OCI-LY1 (cell line): Measurements from ENCODE around the gene CNTN1.

ENCODE experiments used
- H2AFZ ChIP-seq: fragments of 200-600 bp; sonication (generic), shearing (Covaris generic); 2 replicates; pipeline ENCODE4 v1.6.0; 2014; ENCODE audit warnings: antibody characterized with exemption, mild to moderate bottlenecking, low read length
- H3F3A ChIP-seq: fragments of 200-600 bp; sonication (generic), shearing (Covaris generic); 2 replicates; pipeline ENCODE4 v1.6.0; 2014; ENCODE audit warnings: mild to moderate bottlenecking, antibody characterized with exemption, low read length, moderate library complexity; ENCODE audit not compliant: insufficient read depth
- H3K27ac ChIP-seq: fragments of 200-600 bp; sonication (generic); 2 replicates; pipeline ENCODE4 v1.5.1; 2014; ENCODE audit warnings: low read length, mixed run types, mild to moderate bottlenecking, low read depth; ENCODE audit not compliant: poor library complexity, severe bottlenecking
- H3K27me3 ChIP-seq: fragments of 200-600 bp; sonication (generic); 2 replicates; pipeline ENCODE4 v1.6.0; 2014; ENCODE audit warnings: antibody characterized with exemption, mild to moderate bottlenecking, low read length, moderate library complexity; ENCODE audit not compliant: insufficient read depth
- H3K36me3 ChIP-seq: fragments of 200-600 bp; sonication (generic); 2 replicates; pipeline ENCODE4 v1.6.1; 2014; ENCODE audit warnings: mild to moderate bottlenecking, antibody characterized with exemption, low read length, moderate library complexity, mixed read lengths; ENCODE audit not compliant: insufficient read depth
- H3K4me1 ChIP-seq: fragments of 200-600 bp; sonication (generic); 2 replicates; pipeline ENCODE4 v1.5.1; 2014; ENCODE audit warnings: mild to moderate bottlenecking, low read length, moderate library complexity; ENCODE audit not compliant: insufficient read depth, severe bottlenecking
- H3K4me2 ChIP-seq: fragments of 200-600 bp; sonication (generic), shearing (Covaris generic); 2 replicates; pipeline ENCODE4 v1.6.1; 2014; ENCODE audit warnings: low read length
- H3K4me3 ChIP-seq: fragments of 200-600 bp; sonication (generic); 2 replicates; pipeline ENCODE4 v1.5.1; 2014; ENCODE audit warnings: low read length, low read depth, mild to moderate bottlenecking, mixed read lengths; ENCODE audit not compliant: poor library complexity, severe bottlenecking
- H3K79me2 ChIP-seq: fragments of 200-600 bp; shearing (Covaris generic); 2 replicates; pipeline ENCODE4 v1.6.1; 2016; ENCODE audit warnings: mixed run types, low read length, mixed read lengths; ENCODE audit not compliant: insufficient read depth
- H3K9ac ChIP-seq: fragments of 200-600 bp; sonication (generic), shearing (Covaris generic); 2 replicates; pipeline ENCODE4 v1.6.1; 2014; ENCODE audit warnings: mild to moderate bottlenecking, low read length, mixed read lengths
- H3K9me2 ChIP-seq: fragments of 200-600 bp; sonication (generic), shearing (Covaris generic); 2 replicates; pipeline ENCODE4 v1.6.1; 2014; ENCODE audit warnings: low read depth, mild to moderate bottlenecking, low read length, mixed read lengths
- H3K9me3 ChIP-seq: fragments of 200-600 bp; shearing (Covaris generic); 2 replicates; pipeline ENCODE4 v1.6.1; 2014; ENCODE audit warnings: low read length, mixed read lengths
- H4K20me1 ChIP-seq: fragments of 200-600 bp; sonication (generic), shearing (Covaris generic); 2 replicates; pipeline ENCODE4 v1.6.0; 2016; ENCODE audit warnings: mild to moderate bottlenecking, low read length; ENCODE audit not compliant: insufficient read depth
- EZH2 ChIP-seq: fragments of 200-600 bp; sonication (generic), shearing (Covaris generic); IDR thresholded peaks from 2 replicates; pipeline ENCODE4 v1.8.0; 2017; ENCODE audit warnings: borderline replicate concordance, mixed run types, mild to moderate bottlenecking, antibody characterized with exemption, low read length, moderate library complexity, mixed read lengths
- TF ChIP-seq, protein P1 (sequence below): fragments of 200-600 bp; sonication (generic), shearing (Covaris generic); IDR thresholded peaks from 2 replicates; pipeline ENCODE4 v1.5.1; 2017; ENCODE audit warnings: mild to moderate bottlenecking, antibody characterized with exemption, low read length, moderate library complexity, mixed read lengths

CNTN1 gene

GRCh38 chr12:41092115-41092514 lies 399.9 kb downstream of the CNTN1 start:
- no peak for TF ChIP-seq EZH2
- TF ChIP-seq, protein P1, sequence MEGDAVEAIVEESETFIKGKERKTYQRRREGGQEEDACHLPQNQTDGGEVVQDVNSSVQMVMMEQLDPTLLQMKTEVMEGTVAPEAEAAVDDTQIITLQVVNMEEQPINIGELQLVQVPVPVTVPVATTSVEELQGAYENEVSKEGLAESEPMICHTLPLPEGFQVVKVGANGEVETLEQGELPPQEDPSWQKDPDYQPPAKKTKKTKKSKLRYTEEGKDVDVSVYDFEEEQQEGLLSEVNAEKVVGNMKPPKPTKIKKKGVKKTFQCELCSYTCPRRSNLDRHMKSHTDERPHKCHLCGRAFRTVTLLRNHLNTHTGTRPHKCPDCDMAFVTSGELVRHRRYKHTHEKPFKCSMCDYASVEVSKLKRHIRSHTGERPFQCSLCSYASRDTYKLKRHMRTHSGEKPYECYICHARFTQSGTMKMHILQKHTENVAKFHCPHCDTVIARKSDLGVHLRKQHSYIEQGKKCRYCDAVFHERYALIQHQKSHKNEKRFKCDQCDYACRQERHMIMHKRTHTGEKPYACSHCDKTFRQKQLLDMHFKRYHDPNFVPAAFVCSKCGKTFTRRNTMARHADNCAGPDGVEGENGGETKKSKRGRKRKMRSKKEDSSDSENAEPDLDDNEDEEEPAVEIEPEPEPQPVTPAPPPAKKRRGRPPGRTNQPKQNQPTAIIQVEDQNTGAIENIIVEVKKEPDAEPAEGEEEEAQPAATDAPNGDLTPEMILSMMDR, result no peak
- no peaks in the 10 kb centered on the region for H3K79me2 ChIP-seq
- H3K4me3 ChIP-seq, result no peak overlapping the region

GRCh38 chr12:41096797-41097196 lies 404.6 kb downstream of the CNTN1 start:
- Histone ChIP-seq H3K9me3 (no peaks in the 10 kb centered on the region), H3F3A (no peaks in the 10 kb centered on the region), H2AFZ (no peak overlapping the region), H3K79me2 (no peaks in the 10 kb centered on the region), H3K9me2 (no peaks in the 10 kb centered on the region), H3K36me3 (no peaks in the 10 kb centered on the region), H3K27ac (no peak overlapping the region), H4K20me1 (no peaks in the 10 kb centered on the region), H3K27me3 (no peaks in the 10 kb centered on the region), H3K4me3 (no peak overlapping the region), H3K4me2 (no peak overlapping the region), H3K4me1 (no peaks in the 10 kb centered on the region), H3K9ac (no peak overlapping the region)
- TF ChIP-seq EZH2, result no peak
- TF ChIP-seq, protein P1, result no peak

More at GRCh38 chr12:41092115-41092514, 399.9 kb downstream of the CNTN1 start:
- H3F3A ChIP-seq, result no peaks in the 10 kb centered on the region
- H4K20me1 ChIP-seq, result no peaks in the 10 kb centered on the region
- no peak overlapping the region for H3K9ac ChIP-seq
- no peak overlapping the region for H3K27ac ChIP-seq
- H3K9me3 ChIP-seq, result no peaks in the 10 kb centered on the region
- H3K9me2 ChIP-seq, result peaks cover 3% of the 10 kb centered on the region; the same call in 1 of the 2 replicates
- H2AFZ ChIP-seq, result no peak overlapping the region
- H3K27me3 ChIP-seq, result no peaks in the 10 kb centered on the region
- no peak overlapping the region for H3K4me2 ChIP-seq
- no peaks in the 10 kb centered on the region for H3K36me3 ChIP-seq
- H3K4me1 ChIP-seq, result no peaks in the 10 kb centered on the region

DNA sequence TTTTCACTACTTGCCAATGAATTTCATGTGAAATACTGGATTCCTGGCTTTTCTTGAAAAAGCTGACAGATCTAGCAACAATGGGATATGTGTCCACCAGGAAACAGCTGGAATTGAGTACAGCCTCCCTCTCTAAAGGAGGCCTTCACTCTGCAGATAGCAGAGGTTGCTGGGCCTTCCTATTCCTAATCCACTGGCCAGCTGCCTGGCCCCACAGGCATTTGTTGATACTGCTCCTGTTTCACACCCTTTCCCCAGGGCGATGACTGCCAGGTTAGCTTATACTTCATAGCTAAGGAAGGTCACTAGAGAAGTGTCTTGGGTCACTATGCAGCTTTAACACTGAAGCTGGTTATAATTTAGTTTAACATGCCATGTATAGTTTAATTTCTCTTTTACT lies 408.3 kb downstream of the CNTN1 start:
- Histone ChIP-seq H3K27me3 (no peaks in the 10 kb centered on the region), H3K4me2 (no peak overlapping the region), H3K36me3 (no peaks in the 10 kb centered on the region), H3F3A (no peaks in the 10 kb centered on the region), H3K4me1 (no peaks in the 10 kb centered on the region), H3K79me2 (no peaks in the 10 kb centered on the region), H3K9ac (no peak overlapping the region), H3K27ac (no peak overlapping the region), H2AFZ (no peak overlapping the region), H3K9me3 (no peaks in the 10 kb centered on the region), H3K4me3 (no peak overlapping the region), H4K20me1 (no peaks in the 10 kb centered on the region), H3K9me2 (no peaks in the 10 kb centered on the region)
- TF ChIP-seq, protein P1, result no peak
- TF ChIP-seq EZH2, result no peak
